HG03565 (cell line): ENCODE measurements around the gene HS6ST3.

Source experiments
- ATAC-seq: cut with Tn5 transposase; IDR thresholded peaks from one replicate; pipeline ENCODE4 v1.9.1; 2021; ENCODE audit warnings: mild to moderate bottlenecking, moderate library complexity; ENCODE audit not compliant: unreplicated experiment

The HS6ST3 gene

DNA sequence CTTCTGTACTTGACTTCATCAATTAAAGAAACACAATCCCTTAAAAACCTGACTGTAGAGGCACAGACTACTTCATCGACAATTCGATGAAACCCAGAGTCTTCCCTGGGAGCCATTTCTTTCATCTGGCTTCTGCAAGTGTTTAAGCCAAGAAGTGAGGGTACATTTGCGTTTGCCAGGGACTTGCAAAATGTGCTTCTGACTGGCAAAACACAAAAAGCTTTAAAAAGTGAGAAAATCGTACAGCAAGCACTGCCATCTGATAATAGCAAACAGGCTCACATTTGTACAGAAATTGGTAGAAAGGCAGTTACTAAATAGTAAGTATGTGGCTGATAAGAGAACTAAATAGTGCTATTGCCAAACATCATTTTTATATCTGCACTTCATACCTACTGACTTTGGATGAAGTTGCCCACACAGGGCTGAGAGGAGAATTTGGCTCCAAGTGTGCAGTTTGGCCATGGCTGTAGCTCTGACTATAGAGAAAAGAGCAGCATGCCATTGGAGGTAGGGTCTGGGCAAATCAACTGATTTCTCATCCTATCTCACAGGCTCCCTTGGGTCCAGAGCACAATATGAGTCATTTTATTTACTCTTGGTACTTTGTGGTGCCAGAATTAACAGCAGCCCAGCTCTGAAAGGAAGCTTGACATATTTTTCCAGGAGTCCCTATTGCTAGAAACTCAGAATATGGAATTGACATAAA, 546.2 kb downstream of the HS6ST3 start:
- no peak for ATAC-seq

- ATAC-seq = no peak
Measured at GRCh38 chr13:96637039-96637438, 547.1 kb downstream of the HS6ST3 start.

DNA sequence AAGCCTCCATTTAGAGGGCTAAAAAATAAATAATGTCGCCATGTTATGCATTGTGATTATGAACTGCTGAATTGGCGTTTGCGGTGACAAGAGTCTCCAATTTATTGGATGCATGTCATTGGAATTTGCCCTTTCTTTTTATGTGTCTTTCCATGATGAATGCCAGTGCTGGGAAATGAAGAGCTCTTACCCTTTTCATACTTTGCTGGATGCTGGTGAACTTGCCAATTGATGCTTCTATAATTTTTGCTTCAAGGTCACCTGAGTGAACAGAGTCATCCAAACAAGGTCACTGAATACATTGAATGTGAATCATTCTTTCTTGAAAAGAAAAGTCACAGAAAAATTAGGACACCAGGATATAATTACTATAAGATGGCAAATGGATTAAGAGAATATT, 556.2 kb downstream of the HS6ST3 start:
- no peak for ATAC-seq

DNA sequence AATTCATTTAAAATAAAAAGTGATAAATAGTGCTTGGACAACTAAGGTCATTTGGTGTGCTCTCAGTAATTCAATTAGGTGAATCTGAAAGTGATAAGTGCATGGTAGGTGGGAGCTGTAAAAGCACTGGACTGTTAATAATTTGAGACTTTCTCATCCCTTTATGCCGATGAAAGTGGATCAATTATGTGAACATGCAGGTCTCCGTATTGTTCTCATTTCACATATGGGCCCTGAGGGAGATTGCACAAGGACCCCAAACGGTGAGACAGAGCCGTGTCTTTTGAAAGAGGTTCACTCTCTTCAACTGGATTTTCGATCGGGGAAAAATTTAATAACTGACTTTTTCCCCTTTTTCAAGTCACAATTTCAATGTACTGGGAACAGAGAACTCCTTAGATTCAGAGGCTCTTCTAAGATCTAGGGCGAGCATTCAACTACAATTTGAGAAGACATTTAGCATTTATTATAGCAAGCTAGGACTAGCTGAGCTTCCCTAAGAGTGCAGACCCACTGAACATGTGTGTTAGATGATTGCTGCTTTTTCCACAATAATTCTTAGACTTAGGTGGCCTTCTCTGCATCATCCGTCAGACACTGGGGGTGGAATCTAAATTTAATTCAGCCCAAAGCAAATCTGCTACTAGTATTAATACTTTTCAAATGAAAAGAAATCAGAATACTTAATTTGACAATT, 556.8 kb downstream of the HS6ST3 start:
- ATAC-seq = no peak

DNA sequence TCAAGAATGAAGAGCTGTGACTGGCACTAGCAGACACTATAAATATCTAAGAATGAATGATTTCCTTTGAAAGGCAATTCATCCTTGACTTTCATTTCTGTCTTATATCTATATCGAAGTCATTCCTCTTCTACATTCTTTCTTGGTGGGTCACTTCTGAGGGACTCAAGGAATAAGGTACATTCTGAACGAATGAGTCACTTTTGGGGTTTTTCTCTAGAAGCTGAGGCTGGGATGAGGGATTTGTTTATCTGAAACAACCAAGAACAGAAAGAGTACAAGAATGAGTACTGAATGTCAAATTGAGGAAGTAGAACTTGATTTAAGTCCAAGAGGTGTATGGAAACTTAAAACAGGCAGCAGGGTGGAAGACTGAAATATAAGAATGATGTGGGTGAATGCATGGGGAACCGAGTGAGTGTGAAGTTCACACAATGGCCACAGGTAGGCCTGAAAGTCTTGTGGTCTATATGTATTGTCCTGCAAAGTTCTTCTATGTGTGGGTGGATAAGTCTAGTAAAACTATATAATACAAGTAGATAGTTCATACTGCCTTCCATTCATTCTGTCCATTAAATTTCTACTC, 560.5 kb downstream of the HS6ST3 start:
- peak; percentile 95 for ATAC-seq

DNA sequence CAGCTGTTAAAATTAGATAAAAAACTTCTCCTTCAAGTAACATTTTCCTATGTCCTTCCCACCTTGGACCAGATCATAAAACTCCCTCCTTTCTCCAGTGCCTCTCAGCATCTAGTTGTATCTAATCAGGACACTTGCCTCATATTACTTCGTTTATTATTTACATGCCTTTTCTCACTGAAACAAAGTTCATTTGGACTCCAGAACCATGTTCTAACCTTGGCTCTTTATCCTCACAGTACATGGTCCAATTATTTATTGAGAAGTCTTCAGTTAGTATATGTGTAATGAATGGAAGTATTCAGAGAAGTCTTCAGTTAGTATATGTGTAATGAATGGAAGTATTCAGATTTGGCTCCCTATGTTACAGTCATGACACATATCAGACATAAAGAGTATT, 561.7 kb downstream of the HS6ST3 start:
- ATAC-seq = no peak

- ATAC-seq = no peak
Measured at GRCh38 chr13:96652506-96652905, 562.6 kb downstream of the HS6ST3 start.

GRCh38 chr13:96661612-96662011, 571.7 kb downstream of the HS6ST3 start:
- no peak for ATAC-seq

- no peak for ATAC-seq
Measured at GRCh38 chr13:96662036-96662435, 572.1 kb downstream of the HS6ST3 start.

DNA sequence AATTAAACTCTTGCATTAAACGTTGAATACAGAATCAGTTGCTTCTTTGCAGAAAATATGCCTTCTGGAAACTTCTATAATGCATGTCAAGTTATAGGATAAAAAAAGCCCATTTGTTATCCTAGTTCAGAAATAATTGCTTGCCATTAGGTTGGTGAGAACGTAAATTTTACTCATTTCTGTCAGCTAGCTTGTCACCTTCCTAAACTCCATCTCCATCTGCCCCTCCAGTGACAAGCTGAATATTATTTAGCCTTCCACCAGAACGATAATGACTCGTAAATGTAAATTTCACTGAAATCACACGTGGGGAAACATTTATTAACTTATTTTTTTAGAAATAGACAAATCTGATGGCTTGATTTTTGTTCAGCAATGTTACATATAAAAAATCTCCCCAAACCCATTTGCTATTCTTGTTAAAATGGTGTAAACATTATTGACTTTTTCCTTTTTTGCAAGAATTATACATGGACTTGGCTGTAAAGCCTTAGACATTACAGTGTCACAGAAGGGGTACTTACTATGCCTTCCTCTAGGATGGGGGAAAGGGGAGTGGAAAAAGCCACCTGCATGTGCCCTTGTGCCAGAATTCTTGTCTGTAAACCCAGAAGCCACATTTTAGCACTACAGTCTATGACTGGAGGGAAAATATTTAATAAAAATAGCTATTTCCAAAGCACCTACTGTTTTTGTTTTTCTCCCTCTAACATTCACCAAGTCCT, 577.5 kb downstream of the HS6ST3 start:
- no peak for ATAC-seq

DNA sequence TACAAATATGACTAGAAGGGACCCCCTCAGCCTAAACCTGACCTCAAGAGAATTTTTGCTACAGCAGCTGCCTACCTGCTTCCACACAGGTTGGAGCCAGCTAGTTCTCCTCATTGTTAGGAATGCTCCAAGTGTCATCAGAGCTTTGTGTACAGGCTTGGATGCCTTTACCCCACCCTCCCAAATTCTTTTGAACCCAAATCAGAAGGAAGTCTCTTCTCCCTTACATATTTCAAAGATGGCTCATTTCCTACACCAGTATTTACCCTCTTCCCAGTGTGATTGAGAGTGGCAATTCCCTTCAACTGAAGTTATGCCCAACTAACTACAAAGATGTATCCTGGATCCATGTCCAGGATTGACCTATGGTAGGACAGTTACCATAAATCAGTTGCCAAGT, 581.2 kb downstream of the HS6ST3 start:
- ATAC-seq = no peak

GRCh38 chr13:96672016-96672415, 582.1 kb downstream of the HS6ST3 start:
- ATAC-seq = no peak

- ATAC-seq = no peak
Measured at GRCh38 chr13:96673825-96674224, 583.9 kb downstream of the HS6ST3 start.

DNA sequence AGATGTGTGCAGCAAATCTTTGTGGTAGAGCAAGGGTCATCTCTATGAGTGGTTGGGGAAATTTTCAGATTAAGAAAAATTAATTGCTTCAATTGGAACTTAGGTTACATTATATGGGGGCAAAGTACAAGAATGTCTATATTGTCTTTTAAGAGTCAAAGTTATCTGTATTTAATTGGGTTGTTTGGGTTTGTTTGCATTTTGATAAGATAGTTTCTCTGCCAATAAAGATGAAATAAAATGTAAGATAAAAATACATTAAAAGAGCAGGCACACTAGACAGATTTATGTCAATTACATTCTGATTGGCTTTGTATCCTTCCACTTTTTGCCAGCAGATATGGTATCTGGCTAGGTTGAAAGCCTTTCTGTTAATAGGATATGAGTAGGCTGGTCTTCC, 587.1 kb downstream of the HS6ST3 start:
- ATAC-seq = no peak

- no peak for ATAC-seq
Measured at GRCh38 chr13:96678801-96679200, 588.9 kb downstream of the HS6ST3 start.

- ATAC-seq = no peak
Measured at GRCh38 chr13:96680898-96681297, 591.0 kb downstream of the HS6ST3 start.

DNA sequence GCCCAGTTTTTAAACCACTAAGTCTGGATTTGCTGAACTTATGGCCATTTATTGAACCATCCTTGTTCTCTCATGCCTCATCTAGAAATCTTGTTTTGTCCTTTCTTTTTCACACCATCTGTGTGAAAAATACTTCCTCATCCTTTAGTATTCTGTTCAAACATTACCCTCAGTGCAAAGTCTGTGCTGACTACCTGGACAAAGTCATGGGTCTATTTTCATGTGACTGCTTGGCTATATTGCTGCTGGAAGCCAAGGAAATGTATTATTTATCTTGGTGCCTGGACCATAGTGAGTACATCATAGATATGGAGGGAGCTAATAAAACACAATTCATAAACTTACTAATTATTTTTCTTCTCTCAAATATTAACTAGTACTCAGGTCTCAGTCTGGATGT, 591.9 kb downstream of the HS6ST3 start:
- no peak for ATAC-seq

DNA sequence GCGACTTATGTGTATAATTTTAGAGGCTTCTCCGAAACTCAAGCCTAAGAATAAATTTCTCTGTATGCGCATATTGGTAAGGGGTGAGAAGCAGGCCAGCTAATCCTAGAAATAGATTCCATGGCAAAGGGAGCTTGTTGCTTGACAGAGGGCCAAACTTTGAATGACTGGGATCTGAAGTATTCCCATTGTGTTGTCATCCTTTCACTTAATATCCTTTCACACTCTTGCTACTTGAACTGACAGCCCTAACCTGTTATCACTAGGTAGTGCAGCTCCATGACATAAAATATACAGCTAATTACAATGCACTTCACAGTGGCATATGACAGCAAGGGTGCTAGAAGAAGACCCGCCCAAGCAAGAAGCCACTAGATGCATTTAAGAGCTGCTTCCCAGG, 594.6 kb downstream of the HS6ST3 start:
- no peak for ATAC-seq

GRCh38 chr13:96684907-96685306, 595.0 kb downstream of the HS6ST3 start:
- ATAC-seq = no peak

- ATAC-seq = no peak
Measured at GRCh38 chr13:96686286-96686685, 596.4 kb downstream of the HS6ST3 start.

DNA sequence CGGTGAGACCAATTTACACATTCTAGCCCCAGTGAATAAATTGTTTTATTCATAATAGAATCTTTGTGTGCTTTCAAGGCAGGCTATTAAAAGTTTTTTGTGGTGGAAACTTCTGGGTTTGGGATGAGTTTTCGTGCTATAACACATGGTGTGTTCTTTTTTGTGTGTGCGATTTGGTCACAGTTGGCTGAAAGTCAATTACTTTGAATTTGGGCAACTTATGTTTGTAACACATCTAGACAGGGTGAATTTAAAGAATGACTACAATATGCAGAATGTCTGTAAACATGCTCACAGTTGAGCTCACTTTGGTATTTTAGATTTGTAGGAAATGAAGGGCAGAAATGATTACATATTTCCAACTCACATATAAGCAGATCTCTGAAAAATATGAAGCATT, 597.3 kb downstream of the HS6ST3 start:
- no peak for ATAC-seq

DNA sequence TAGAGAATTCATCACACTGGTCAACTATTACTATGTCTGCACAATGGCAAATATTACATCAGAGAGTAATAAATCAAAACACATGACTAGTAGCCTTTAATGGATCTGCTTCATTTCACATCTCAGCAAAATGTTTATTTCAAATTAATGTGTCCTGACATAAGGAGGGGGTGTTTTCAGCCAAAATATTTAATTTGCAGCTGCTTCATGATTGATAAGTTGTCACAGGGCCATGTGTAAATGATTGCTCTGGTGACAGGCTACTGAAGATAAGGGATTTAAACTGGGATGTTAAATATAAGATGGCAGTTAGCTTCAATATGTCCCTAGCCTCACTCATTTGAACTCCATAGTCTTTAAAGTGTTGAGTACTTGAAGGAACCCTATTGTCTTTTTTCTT, 601.1 kb downstream of the HS6ST3 start:
- ATAC-seq = no peak
